ENCODE data around the gene LAMA2.

DNA sequence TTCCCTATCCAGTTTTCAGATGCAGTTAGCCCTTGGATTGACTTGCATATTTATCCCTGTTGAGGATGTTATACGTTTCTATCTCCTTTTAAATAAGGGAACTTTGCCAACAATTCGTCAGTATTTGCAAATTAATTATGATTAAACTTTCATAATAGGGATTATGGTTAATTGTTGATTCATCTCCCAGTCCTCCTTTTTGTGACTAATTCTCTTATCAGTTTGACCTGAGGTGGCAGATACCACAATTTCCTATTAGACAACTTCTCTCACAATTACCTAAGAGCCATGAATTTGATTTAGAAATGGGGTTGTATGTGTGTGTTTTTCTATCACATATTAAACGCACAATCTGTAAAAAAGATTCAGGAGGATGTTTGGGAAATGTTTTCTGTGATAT is 172.9 kb downstream of the LAMA2 start:
- TF ChIP-seq, protein P1, sequence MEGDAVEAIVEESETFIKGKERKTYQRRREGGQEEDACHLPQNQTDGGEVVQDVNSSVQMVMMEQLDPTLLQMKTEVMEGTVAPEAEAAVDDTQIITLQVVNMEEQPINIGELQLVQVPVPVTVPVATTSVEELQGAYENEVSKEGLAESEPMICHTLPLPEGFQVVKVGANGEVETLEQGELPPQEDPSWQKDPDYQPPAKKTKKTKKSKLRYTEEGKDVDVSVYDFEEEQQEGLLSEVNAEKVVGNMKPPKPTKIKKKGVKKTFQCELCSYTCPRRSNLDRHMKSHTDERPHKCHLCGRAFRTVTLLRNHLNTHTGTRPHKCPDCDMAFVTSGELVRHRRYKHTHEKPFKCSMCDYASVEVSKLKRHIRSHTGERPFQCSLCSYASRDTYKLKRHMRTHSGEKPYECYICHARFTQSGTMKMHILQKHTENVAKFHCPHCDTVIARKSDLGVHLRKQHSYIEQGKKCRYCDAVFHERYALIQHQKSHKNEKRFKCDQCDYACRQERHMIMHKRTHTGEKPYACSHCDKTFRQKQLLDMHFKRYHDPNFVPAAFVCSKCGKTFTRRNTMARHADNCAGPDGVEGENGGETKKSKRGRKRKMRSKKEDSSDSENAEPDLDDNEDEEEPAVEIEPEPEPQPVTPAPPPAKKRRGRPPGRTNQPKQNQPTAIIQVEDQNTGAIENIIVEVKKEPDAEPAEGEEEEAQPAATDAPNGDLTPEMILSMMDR (IDR thresholded peaks at IDR 0.05): no peak
- no peak for TF ChIP-seq RFX5 (IDR thresholded peaks at IDR 0.05; ENCODE audit: low read length)

All from SK-N-SH (cell line).